ENCODE results near the gene DDI2.

DDI2 gene

GRCh38 chr1:15592285-15592684 lies 25.0 kb upstream of the DDI2 start:
- Histone ChIP-seq H3K9ac (ENCODE audit: low read length) (no peak overlapping the region), H2AFZ (ENCODE audit: low read depth, low read length, severe bottlenecking) (no peak overlapping the region)

GRCh38 chr1:15595809-15596617 lies 21.2 kb upstream of the DDI2 start:
- H3K9ac ChIP-seq (ENCODE audit: low read length), result no peak overlapping the region
- no peak overlapping the region for H3K27ac ChIP-seq (ENCODE audit: low read depth, low read length)
- H3K79me2 ChIP-seq (ENCODE audit: insufficient read depth, low read length), result no peaks in the 10 kb centered on the region
- TF ChIP-seq EZH2phosphoT487 (conservative IDR thresholded peaks at IDR 0.05; ENCODE audit: low read length) (no peak), CTCF (IDR thresholded peaks at IDR 0.05; ENCODE audit: insufficient read depth, low read length, poor library complexity, severe bottlenecking) (no peak)
- no peaks in the 10 kb centered on the region for H3K27me3 ChIP-seq (ENCODE audit: low read length)
- no peaks in the 10 kb centered on the region for H3K9me3 ChIP-seq (ENCODE audit: insufficient read depth, low read length)
- no peak overlapping the region for H3K4me3 ChIP-seq (ENCODE audit: insufficient read depth, low read length, poor library complexity, severe bottlenecking)
- no peaks in the 10 kb centered on the region for H3F3A ChIP-seq (ENCODE audit: insufficient read depth)
- no peak overlapping the region for H3K4me2 ChIP-seq (ENCODE audit: low read depth, low read length, poor library complexity, severe bottlenecking)
- H3K9me2 ChIP-seq (replicated peaks; ENCODE audit: insufficient read depth, low read length), result no peaks in the 10 kb centered on the region
- H2AFZ ChIP-seq (ENCODE audit: low read depth, low read length, severe bottlenecking), result no peak overlapping the region
- no peaks in the 10 kb centered on the region for H3K36me3 ChIP-seq (ENCODE audit: low read length)
- no peaks in the 10 kb centered on the region for H4K20me1 ChIP-seq (ENCODE audit: low read depth, low read length)

More at GRCh38 chr1:15592285-15592684, 25.0 kb upstream of the DDI2 start:
- Histone ChIP-seq H3K79me2 (ENCODE audit: insufficient read depth, low read length) (no peaks in the 10 kb centered on the region), H3F3A (ENCODE audit: insufficient read depth) (no peaks in the 10 kb centered on the region), H3K9me3 (ENCODE audit: insufficient read depth, low read length) (no peaks in the 10 kb centered on the region), H3K27me3 (ENCODE audit: low read length) (no peaks in the 10 kb centered on the region), H3K9me2 (replicated peaks; ENCODE audit: insufficient read depth, low read length) (no peaks in the 10 kb centered on the region), H3K4me2 (ENCODE audit: low read depth, low read length, poor library complexity, severe bottlenecking) (no peak overlapping the region), H3K36me3 (ENCODE audit: low read length) (no peaks in the 10 kb centered on the region), H4K20me1 (ENCODE audit: low read depth, low read length) (no peaks in the 10 kb centered on the region), H3K27ac (ENCODE audit: low read depth, low read length) (no peak overlapping the region), H3K4me3 (ENCODE audit: insufficient read depth, low read length, poor library complexity, severe bottlenecking) (no peak overlapping the region)
- TF ChIP-seq EZH2phosphoT487 (conservative IDR thresholded peaks at IDR 0.05; ENCODE audit: low read length) (no peak), CTCF (IDR thresholded peaks at IDR 0.05; ENCODE audit: insufficient read depth, low read length, poor library complexity, severe bottlenecking) (no peak)

GRCh38 chr1:15598436-15598835 lies 18.8 kb upstream of the DDI2 start:
- no peaks in the 10 kb centered on the region for H3K9me2 ChIP-seq (replicated peaks; ENCODE audit: insufficient read depth, low read length)
- H3F3A ChIP-seq (ENCODE audit: insufficient read depth), result no peaks in the 10 kb centered on the region
- no peaks in the 10 kb centered on the region for H4K20me1 ChIP-seq (ENCODE audit: low read depth, low read length)
- no peak overlapping the region for H2AFZ ChIP-seq (ENCODE audit: low read depth, low read length, severe bottlenecking)
- H3K9ac ChIP-seq (ENCODE audit: low read length), result no peak overlapping the region
- no peak for TF ChIP-seq EZH2phosphoT487 (conservative IDR thresholded peaks at IDR 0.05; ENCODE audit: low read length)
- no peak for TF ChIP-seq CTCF (IDR thresholded peaks at IDR 0.05; ENCODE audit: insufficient read depth, low read length, poor library complexity, severe bottlenecking)
- H3K27ac ChIP-seq (ENCODE audit: low read depth, low read length), result no peak overlapping the region
- no peak overlapping the region for H3K4me3 ChIP-seq (ENCODE audit: insufficient read depth, low read length, poor library complexity, severe bottlenecking)
- no peaks in the 10 kb centered on the region for H3K79me2 ChIP-seq (ENCODE audit: insufficient read depth, low read length)
- H3K9me3 ChIP-seq (ENCODE audit: insufficient read depth, low read length), result no peaks in the 10 kb centered on the region
- H3K27me3 ChIP-seq (ENCODE audit: low read length), result no peaks in the 10 kb centered on the region
- no peaks in the 10 kb centered on the region for H3K36me3 ChIP-seq (ENCODE audit: low read length)
- H3K4me2 ChIP-seq (ENCODE audit: low read depth, low read length, poor library complexity, severe bottlenecking), result no peak overlapping the region

Measured in SU-DHL-6 (cell line).